NB4 (cell line): ENCODE data around the gene GRIK3.

Experiments used
- CTCF ChIP-seq: IDR thresholded peaks from one replicate; pipeline ENCODE4 v1.5.1; 2012; ENCODE audit warnings: low read depth, low read length
- MYC ChIP-seq: IDR thresholded peaks from 2 replicates; pipeline ENCODE4 v1.6.1; 2011; ENCODE audit warnings: low read depth, low read length
- POLR2A ChIP-seq: IDR thresholded peaks from 2 replicates; pipeline ENCODE4 v1.6.1; 2011; ENCODE audit warnings: mild to moderate bottlenecking; ENCODE audit not compliant: insufficient read length; ENCODE audit errors: extremely low read depth
- TF ChIP-seq, protein P1 (sequence below): IDR thresholded peaks from 2 replicates; pipeline ENCODE4 v1.6.1; 2011; ENCODE audit warnings: low read depth, low read length

DNA sequence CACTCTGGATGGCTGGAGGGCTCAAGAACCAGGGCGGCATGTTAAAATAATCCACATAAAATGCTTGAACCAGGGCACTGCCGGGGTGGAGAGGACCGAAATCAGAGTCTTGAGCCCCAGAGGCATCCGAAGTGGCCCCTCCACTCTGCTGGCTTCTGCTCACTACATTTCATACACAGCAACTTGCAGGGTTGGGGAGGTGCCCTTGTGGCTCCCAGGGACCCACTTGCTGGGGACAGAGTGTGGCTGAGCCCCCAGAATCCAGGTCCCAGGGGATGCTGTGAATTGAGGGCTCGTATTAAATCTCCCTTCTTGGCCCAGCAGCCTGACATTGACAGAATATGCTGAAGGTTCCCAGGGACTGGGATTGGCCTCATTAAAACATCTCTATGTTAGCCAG lies 181.7 kb downstream of the GRIK3 start:
- TF ChIP-seq CTCF (no peak), POLR2A (no peak), MYC (no peak)
- TF ChIP-seq, protein P1, sequence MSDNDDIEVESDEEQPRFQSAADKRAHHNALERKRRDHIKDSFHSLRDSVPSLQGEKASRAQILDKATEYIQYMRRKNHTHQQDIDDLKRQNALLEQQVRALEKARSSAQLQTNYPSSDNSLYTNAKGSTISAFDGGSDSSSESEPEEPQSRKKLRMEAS: no peak
